ENCODE results near the gene TP73.

GRCh38 chr1:3740752-3741151 lies 88.4 kb downstream of the TP73 start:
- no peak for TF ChIP-seq TAF1 (IDR thresholded peaks at IDR 0.05; ENCODE audit: borderline replicate concordance, insufficient read depth, low read length)
- TF ChIP-seq POLR2AphosphoS5 (IDR thresholded peaks at IDR 0.05; ENCODE audit: low read depth, low read length): no peak
- TF ChIP-seq SIN3A (IDR thresholded peaks at IDR 0.05; ENCODE audit: borderline replicate concordance, insufficient read depth, low read length): no peak
- no peak for TF ChIP-seq FOXP2 (optimal IDR thresholded peaks at IDR 0.05; ENCODE audit: borderline replicate concordance, extremely low read depth, extremely low read length, insufficient read depth)
